Measurements from ENCODE around the gene BICC1. TPM values are rescaled to one million over a fixed set of nuclear protein-coding genes. Genes with fewer than 3 reads are reported as not detected.

BICC1 gene
- polyA plus RNA-seq, 3 donors, result 0.02 to 0.24 (median 0.14) TPM

DNA sequence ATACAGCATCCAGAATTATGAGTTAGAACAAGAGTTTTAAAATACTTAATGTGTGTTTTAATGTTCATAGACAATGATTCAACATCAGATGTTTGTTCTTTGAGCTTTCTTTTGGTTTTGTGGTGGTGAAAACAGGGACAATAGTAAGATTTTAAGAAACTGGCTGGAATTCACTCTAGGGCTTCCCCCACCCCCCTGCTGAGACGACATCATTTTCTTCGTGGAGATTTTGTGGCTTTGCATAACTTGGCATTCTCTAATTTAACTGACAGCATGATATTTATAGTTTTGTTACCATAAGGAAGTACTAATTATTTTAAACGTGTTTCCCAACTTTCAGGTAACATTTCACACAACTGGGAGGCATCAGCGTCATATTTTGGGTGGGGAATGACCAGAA, 184.1 kb downstream of the BICC1 start:
- H3K27ac ChIP-seq (ENCODE audit: low read depth in 1 of 2, low read length in 2 of 2), result no peak overlapping the region
- Mint-ChIP-seq H3K36me3 (no peaks in the 10 kb centered on the region), H3K4me1 (no peaks in the 10 kb centered on the region), H3K4me3 (no peak overlapping the region), H3K27me3 (ENCODE audit: low read depth in 3 of 3) (no peaks in the 10 kb centered on the region), H3K27ac (no peak overlapping the region), H3K9me3 (peaks cover 2 to 15% (median 4%) of the 10 kb centered on the region in 7 donors)
- H3K4me1 ChIP-seq (ENCODE audit: control insufficient read depth in 1 of 2, insufficient read depth in 2 of 2, low read length in 2 of 2), result no peaks in the 10 kb centered on the region
- no CpG with 5 or more reads among the region's 4 CpGs for WGBS (ENCODE audit: insufficient coverage)
- no peaks in the 10 kb centered on the region for H3K79me2 ChIP-seq (ENCODE audit: insufficient read depth, low read length)
- H3K36me3 ChIP-seq (replicated peaks in 1 of 2; ENCODE audit: control insufficient read depth in 1 of 2, insufficient read depth in 2 of 2, low read length in 2 of 2), result no peaks in the 10 kb centered on the region
- TF ChIP-seq, protein P1, sequence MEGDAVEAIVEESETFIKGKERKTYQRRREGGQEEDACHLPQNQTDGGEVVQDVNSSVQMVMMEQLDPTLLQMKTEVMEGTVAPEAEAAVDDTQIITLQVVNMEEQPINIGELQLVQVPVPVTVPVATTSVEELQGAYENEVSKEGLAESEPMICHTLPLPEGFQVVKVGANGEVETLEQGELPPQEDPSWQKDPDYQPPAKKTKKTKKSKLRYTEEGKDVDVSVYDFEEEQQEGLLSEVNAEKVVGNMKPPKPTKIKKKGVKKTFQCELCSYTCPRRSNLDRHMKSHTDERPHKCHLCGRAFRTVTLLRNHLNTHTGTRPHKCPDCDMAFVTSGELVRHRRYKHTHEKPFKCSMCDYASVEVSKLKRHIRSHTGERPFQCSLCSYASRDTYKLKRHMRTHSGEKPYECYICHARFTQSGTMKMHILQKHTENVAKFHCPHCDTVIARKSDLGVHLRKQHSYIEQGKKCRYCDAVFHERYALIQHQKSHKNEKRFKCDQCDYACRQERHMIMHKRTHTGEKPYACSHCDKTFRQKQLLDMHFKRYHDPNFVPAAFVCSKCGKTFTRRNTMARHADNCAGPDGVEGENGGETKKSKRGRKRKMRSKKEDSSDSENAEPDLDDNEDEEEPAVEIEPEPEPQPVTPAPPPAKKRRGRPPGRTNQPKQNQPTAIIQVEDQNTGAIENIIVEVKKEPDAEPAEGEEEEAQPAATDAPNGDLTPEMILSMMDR (IDR thresholded peaks at IDR 0.05), result no peak
- H2AFZ ChIP-seq (ENCODE audit: insufficient read depth, low read depth, low read length, poor library complexity, severe bottlenecking), result no peak overlapping the region
- H4K20me1 ChIP-seq (ENCODE audit: insufficient read depth, low read length), result no peaks in the 10 kb centered on the region
- peaks cover 0 to 7% of the 10 kb centered on the region in 2 donors for H3K9me3 ChIP-seq (replicated peaks in 1 of 2; ENCODE audit: control insufficient read depth in 1 of 2, insufficient read depth in 1 of 2, low read length in 2 of 2)
- H3K9ac ChIP-seq (ENCODE audit: insufficient read depth, low read length, poor library complexity, severe bottlenecking), result no peak overlapping the region
- no peaks in the 10 kb centered on the region for H3K27me3 ChIP-seq (ENCODE audit: control insufficient read depth in 2 of 2, insufficient read depth in 2 of 2, low read length in 2 of 2)
- no peak overlapping the region for H3K4me2 ChIP-seq (replicated peaks; ENCODE audit: extremely low read depth, low read length, poor library complexity, severe bottlenecking)
- intact Hi-C loops (cut with micrococcal nuclease), result no loop called here
- no peak overlapping the region for H3K4me3 ChIP-seq (replicated peaks in 1 of 3; ENCODE audit: low read depth in 2 of 3, low read length in 3 of 3)
- no peak for DNase-seq

DNA sequence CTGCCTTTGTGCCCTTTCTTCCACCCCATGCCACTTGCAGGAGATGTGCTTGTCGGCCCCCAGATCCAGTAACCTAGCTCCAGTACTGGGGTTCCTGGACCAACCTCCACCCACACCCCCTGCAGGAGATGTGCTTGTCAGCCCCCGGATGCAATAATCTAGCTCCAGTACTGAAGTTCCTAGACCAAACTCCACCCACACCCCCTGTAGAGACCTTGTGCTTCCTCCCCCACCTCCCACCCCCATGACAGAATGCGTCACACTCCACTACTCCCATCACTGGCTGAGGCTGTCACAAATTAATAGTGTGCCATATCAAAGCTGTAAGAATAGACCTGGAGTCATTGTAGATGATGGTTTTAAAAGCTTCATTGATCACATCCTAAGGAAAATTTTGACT, 185.0 kb downstream of the BICC1 start:
- no peak overlapping the region for H2AFZ ChIP-seq (ENCODE audit: insufficient read depth, low read depth, low read length, poor library complexity, severe bottlenecking)
- H3K4me1 ChIP-seq (ENCODE audit: control insufficient read depth in 1 of 2, insufficient read depth in 2 of 2, low read length in 2 of 2), result no peaks in the 10 kb centered on the region
- TF ChIP-seq, protein P1 (IDR thresholded peaks at IDR 0.05), result no peak
- no peaks in the 10 kb centered on the region for H3K4me1 Mint-ChIP-seq
- no peaks in the 10 kb centered on the region for H3K36me3 Mint-ChIP-seq
- H3K36me3 ChIP-seq (replicated peaks in 1 of 2; ENCODE audit: control insufficient read depth in 1 of 2, insufficient read depth in 2 of 2, low read length in 2 of 2), result no peaks in the 10 kb centered on the region
- H3K4me3 ChIP-seq (replicated peaks in 1 of 3; ENCODE audit: low read depth in 2 of 3, low read length in 3 of 3), result no peak overlapping the region
- intact Hi-C loops (cut with micrococcal nuclease), result no loop called here
- H3K9me3 ChIP-seq (replicated peaks in 1 of 2; ENCODE audit: control insufficient read depth in 1 of 2, insufficient read depth in 1 of 2, low read length in 2 of 2), result no peaks in the 10 kb centered on the region
- WGBS (ENCODE audit: insufficient coverage), result 100% methylated on average over 2 of the region's 3 CpGs
- no peaks in the 10 kb centered on the region for H3K27me3 Mint-ChIP-seq (ENCODE audit: low read depth in 3 of 3)
- no peak overlapping the region for H3K27ac Mint-ChIP-seq
- H3K27ac ChIP-seq (ENCODE audit: low read depth in 1 of 2, low read length in 2 of 2), result no peak overlapping the region
- DNase-seq, result no peak
- no peaks in the 10 kb centered on the region for H3K79me2 ChIP-seq (ENCODE audit: insufficient read depth, low read length)
- H3K9ac ChIP-seq (ENCODE audit: insufficient read depth, low read length, poor library complexity, severe bottlenecking), result no peak overlapping the region
- H3K27me3 ChIP-seq (ENCODE audit: control insufficient read depth in 2 of 2, insufficient read depth in 2 of 2, low read length in 2 of 2), result no peaks in the 10 kb centered on the region
- peaks cover 0 to 12% (median 2%) of the 10 kb centered on the region in 7 donors for H3K9me3 Mint-ChIP-seq
- no peak overlapping the region for H3K4me2 ChIP-seq (replicated peaks; ENCODE audit: extremely low read depth, low read length, poor library complexity, severe bottlenecking)
- H3K4me3 Mint-ChIP-seq, result no peak overlapping the region
- H4K20me1 ChIP-seq (ENCODE audit: insufficient read depth, low read length), result no peaks in the 10 kb centered on the region
